OCI-LY7 (cell line): ENCODE data around the gene ACVR1.
A peak's percentile ranks its signal among the peaks of the same experiment; 100 is the strongest.

ENCODE experiments used
- CTCF ChIP-seq: fragments of 200-600 bp; sonication (generic); conservative IDR thresholded peaks from 2 replicates; pipeline ENCODE4 v1.5.1; 2014; ENCODE audit warnings: mild to moderate bottlenecking, antibody characterized with exemption, low read length, moderate library complexity, mixed read lengths
- EZH2phosphoT487 ChIP-seq: fragments of 200-600 bp; sonication (generic); IDR thresholded peaks from 2 replicates; pipeline ENCODE4 v1.6.1; 2018; ENCODE audit warnings: low read depth, borderline replicate concordance, mild to moderate bottlenecking, mixed run types, antibody characterized with exemption, low read length, moderate library complexity, mixed read lengths

- TF ChIP-seq EZH2phosphoT487 (no peak), CTCF (peak; percentile 82)
These were observed 98.7 kb downstream of the ACVR1 start for GRCh38 chr2:157777427-157777826.
